ENCODE measurements around the gene OTUB2.

The OTUB2 gene

DNA sequence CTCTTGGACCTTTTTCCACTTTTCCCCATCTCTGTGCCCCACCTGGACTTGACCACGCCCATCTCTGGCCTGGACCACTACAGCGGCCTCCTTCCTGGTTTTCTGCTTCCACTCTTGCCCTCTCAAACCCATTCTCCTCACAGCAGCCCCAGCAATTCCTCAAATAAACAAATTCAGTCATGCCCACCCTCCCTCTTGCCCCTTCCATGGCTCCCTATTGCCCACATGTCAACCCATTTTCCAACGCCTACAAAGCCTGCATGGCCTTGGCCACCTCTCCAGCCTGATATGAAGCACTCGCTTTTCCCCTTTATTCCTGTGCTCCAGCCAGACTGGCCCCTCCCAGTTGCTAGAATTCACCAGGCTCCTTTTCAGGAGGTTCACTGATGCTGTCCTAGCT, 5.9 kb upstream of the OTUB2 start:
- in situ Hi-C loops (cut with MboI; ENCODE audit: low sequenced_read_pairs) = no loop called here

DNA sequence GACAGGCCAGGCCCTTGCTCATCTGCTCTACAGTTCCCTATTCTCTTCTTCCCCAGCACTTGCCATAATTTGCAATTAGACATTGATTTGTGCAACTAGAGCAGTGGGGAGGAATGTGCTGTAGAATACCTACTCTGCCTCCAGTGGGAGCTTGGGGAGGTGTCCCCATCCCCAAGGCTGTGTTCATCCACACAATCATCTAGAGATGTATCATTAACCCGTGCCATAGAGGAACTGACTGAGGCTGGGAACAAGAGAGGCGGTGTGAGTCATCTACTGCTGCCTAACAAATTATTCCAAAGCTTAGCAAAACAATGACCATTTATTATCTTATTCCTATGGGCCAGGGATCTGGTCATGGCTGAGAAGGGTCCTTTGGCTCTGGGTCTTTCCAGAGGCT, 5.1 kb upstream of the OTUB2 start:
- in situ Hi-C loops (cut with MboI; ENCODE audit: low sequenced_read_pairs) = no loop called here

DNA sequence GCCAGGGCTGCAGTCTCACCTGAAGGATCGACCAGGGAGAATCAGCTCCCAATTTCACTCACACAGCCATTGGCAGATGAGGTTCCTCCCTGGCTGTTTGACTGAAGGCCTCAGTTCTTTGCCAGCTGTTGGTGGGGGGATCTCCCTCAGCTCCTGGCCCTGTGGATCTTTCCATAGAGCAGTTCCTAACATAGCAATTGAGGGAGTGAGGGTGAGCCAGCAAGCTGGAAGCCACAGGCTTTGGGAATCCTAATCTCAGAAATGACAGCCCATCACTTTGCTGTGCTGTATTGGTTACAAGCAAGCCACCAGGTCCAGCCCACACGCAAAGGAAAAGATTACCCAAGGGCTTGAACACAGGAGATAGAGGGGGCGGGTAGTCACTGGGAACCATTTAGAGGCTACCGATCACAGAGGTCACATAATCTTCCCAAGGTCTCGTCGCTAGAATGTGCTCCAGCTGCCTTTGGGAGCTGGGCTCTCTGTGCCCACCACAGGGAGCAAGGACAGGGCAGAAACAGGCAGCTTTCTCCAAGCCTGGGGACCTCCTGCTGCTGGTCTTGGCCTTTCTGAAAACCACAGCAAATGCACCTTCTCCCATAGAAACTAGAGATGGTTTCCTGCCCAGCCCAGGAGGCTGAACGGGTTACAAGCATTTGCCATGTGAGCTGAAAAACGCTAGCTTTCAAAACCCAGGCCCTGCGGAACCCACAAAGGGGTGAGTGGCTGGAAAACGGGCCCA, 4.6 kb upstream of the OTUB2 start:
- in situ Hi-C loops (cut with MboI; ENCODE audit: low sequenced_read_pairs) = no loop called here

DNA sequence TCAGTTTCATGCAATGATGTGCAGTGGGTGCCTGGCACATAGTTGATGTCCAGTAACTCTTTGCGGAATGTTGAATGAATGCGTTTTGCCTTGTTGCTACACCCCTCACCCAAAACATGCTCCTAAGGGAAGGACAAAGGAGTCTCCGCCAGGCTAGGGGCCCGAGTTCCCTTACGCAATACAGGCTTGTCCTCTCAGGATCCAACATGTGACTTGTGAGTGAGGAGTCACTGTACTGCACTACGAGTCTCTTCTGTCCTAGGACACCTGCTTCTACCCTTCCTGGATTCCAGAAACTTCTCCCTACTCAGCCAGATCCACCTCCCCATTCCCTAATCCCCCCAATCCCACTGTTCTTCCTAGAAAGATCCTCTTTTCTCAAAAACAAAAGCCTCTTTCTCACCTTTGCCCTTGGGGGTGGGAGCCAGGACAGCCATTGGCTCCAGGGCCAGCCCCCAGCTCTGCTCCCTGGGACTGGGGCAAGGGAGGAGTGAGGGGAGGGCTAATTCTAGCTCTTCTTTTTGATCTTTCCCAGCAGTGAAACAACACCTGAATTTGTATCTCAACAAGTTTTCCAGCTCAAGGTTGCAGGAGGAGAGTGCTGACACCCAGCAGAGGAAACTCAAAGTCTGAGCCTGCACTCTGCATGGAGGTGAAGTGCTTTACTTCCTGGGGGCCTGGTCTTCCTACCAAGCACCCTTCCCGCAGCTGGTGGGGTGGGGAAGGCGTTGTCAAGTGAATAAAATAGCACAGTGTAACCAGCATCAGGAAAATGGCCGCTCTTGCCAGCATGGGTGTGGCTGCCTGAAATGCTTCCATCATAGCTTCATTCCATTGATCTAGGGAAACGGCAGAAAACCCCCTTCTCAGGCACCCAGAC, 3.4 kb upstream of the OTUB2 start:
- in situ Hi-C loops (cut with MboI; ENCODE audit: low sequenced_read_pairs) = no loop called here

DNA sequence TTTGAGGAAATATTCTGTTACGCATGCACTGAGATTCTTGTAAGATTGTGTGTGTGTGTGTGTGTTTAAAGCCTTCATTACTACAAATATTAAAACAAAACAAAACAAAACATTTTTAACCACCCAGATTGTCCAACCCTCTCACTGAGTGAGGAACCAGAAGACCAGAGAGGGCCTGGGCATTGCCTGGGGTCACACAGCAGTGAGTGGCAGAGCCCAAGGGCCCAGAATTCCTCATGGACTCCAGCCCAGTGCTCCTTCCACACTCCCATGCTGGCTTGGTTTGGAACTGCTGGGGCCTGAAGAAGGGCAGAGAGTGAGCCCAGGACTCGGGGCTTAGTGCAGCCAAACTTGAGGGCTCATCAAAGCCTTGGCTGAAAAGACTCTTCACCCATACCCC, 1.6 kb upstream of the OTUB2 start:
- in situ Hi-C loops (cut with MboI; ENCODE audit: low sequenced_read_pairs) = no loop called here

DNA sequence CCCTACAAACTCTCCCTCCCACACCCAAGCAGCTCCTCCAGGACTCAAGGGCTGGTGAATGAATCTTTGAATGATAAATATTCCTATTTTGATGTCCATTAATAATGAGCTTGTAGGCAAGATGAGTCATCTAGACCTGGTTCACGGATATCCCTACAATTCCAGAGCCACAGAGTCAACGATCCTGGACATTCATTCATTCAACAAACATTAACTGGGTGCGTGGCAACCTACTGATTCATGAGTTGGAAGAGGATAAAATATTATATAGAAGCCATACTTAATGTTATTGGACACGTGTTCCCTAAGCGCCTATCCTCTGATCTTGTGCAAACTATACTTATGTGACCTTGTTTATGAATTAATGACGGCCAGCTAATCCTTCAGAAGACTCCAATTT, 420 bp upstream of the OTUB2 start:
- in situ Hi-C loops (cut with MboI; ENCODE audit: low sequenced_read_pairs) = no loop called here

DNA sequence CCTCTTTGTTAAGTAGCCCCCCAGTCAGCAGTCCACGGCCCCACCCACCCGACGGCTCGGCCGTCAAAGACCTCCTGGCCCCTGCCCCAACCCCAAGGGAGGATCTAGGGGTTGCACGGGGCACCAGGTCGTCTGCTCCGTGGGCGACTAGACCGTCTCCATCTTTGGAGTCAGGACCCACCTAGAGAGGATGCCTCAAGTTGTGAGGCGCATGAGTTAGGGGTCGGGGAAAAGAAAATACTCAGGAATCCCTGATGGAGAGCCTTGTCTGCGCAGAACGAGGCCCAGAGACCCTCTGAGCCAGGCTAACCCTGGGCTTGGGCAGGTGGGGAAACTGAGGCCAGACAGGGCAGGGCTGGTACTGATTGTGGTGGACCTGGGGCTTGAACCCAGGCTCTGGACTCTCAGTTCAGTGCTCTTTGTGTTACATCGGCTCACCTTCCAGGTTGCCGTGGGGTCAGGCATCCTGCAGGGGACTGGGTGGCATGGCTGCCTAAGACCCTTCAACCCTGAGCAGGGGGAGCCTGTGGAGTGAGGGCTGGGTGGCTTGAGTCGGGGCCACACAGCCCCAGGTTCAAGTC, 839 bp downstream of the OTUB2 start:
- in situ Hi-C loops (cut with MboI; ENCODE audit: low sequenced_read_pairs) = no loop called here

DNA sequence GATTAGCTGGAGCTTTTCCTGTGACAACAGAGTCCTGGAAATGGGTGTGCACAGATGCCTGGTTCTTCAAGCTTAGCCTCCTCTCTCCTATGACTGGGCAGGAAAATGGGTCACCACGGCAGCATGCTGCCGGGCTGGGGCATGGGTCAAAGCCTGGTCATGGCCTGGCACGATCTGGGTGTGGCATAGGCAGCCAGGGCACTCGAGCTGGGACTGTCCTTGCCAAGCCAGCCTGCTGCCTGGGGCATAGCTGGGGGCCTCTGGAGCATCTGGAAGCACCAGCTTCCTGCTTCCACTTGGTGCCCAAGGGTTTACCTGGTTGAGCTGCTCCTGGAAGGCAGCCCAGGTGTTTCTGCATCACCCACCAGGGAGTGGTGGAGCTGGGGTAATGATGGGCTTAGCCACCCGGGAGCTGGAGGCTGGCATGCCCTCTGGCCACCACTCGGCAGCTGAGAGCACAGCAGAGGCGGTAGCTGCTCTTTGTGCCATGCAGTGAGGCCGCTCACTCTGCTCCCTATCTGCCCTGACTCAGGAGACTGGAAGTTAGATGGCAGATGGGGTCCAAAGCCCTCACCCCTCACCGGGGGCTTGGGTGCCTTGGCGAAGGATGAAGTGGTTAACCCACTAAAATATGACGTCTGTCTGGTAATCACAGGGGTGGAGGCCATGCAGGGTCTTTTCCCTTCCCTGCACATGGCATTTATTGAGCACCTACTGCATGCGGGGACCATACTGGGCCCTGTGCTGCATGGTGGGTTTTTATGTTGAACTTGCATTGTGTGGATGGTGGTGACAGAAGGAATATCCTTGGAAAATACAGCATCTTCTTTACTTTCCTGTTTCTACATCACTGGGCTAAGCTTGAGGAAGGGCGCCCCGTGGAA, 1.7 kb downstream of the OTUB2 start:
- in situ Hi-C loops (cut with MboI; ENCODE audit: low sequenced_read_pairs) = no loop called here

DNA sequence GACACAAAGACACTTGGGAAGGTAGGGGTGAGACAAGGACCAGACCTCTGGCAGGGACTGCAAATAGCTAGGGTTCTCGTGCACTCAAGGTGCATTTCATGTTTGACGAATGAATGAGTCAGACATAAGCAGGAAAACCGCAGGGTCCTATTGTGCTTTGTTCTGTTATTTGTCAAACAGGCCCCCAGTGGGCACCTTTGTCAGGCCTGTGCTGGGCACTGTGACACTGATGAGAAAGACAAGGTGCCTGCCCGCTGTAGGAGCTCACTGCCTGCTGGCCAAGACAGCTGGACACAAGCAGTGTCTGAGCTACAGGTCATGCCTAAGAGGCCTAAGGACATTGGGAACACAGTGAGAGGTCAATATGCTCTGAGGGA, 2.3 kb downstream of the OTUB2 start:
- in situ Hi-C loops (cut with MboI; ENCODE audit: low sequenced_read_pairs) = no loop called here

DNA sequence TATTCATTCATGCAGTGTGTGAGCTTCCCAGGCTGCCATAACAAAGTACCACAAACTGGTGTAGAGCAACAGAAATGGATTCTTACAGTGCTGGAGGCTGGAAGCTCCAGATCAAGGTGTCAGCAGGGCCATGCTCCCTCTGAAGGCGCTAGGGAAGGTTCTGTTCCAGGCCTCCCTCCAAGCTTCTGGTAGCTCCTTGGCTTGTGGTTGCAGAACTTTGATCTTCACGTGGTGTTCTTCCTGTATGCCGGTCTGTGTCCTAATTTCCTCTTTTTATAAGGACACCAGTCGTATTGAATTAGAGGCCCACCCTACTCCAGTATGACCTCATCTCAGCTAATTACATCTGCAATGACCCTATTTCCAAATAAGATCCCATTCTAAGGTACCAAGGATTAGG, 3.1 kb downstream of the OTUB2 start:
- in situ Hi-C loops (cut with MboI; ENCODE audit: low sequenced_read_pairs) = no loop called here

DNA sequence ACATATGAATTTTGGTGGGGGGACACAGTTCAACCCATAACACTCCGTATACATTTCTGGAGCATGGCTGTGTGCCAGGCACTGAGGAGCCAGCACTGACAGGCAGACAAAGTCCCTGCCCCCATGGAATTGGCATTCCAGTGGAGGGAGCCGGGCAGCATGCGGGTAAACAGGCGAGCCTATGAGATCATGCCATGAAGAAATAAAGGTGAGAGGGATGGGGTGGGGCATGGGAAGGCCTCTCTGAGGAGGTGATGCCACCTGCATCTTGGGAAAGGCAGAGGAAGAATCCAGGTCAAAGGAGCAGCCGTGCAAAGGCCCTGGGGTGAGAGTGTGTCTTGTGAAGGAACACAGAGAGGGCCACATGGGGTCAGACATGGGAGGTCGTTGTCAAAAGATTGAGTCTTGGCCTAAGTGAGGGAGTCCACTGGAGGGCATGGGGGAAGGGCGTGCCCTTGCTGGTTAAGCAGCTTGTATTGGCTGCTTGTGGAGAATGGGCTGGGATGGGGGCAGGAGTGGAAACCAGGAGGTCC, 3.6 kb downstream of the OTUB2 start:
- in situ Hi-C loops (cut with MboI; ENCODE audit: low sequenced_read_pairs) = no loop called here

DNA sequence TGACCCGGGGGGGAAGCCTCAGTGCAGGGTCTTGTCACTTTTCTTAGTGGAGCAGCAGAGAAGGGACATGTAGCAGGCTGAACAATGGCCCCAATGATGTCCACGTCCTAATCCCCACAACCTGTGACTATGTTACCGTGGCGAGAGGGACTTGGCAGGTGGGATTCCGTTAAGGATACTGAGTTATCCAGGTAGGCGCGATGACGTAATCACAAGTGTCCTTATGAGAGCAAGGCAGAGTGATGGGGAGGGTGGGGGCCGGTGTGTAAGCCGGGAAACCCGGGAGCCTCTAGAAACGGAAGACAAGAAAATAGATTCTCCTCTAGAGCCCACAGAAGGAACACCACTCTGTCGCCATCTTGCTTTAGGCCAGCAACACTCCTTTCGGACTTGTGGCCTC, 4.4 kb downstream of the OTUB2 start:
- in situ Hi-C loops (cut with MboI; ENCODE audit: low sequenced_read_pairs) = no loop called here

DNA sequence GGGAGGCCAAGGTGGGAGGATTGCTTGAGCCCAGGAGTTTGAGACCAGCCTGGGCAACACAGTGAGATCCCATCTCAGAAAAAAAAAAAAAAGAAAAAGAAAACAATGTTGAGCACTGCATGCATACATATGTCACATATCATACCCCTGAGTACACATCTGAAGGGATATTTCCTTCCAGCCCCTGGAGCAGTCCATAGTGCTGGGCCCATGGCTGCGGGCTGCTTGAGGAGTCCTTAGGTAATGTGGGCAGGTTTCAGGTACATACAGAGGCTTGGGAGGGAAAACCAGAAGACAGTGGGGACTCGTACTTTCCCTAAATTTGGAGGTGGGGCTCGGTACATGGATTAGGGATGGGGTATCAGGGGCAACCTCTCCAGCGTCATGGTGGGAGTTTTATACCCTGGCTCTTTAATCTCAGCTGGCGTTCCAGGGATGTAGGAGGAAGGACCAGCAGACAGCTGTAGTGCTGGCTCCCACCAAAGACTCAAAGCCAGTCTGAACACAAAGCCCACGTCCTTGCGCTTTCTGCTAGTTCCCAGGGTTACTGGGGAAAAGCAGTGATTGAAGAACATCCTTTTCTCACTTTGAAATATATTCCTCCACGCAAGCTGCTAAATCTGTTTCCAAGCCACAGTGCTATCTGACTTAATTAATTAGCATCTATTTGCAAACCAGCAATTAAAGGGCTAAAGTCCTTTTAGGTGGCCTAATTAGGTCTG, 5.2 kb downstream of the OTUB2 start:
- in situ Hi-C loops (cut with MboI; ENCODE audit: low sequenced_read_pairs) = no loop called here

DNA sequence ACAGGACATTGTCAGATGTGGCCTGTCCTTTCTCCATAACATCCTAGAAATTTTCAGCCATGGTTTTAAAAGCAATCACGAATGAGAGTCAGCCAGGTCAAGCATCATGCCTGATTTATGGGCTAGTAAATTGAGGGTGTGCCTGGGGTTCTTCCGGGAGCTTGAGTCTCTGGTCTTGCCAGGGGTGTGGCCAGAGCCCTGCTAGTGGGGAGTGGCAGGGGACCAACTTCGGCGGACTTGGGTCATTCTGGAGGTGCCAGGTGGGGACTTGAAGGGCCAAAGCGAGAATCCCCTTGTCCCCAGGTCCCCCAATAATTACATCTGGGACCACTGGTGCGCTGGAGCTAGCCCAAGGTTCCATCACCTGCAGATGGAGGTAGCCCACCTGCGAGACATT, 5.7 kb downstream of the OTUB2 start:
- in situ Hi-C loops (cut with MboI; ENCODE audit: low sequenced_read_pairs) = no loop called here

DNA sequence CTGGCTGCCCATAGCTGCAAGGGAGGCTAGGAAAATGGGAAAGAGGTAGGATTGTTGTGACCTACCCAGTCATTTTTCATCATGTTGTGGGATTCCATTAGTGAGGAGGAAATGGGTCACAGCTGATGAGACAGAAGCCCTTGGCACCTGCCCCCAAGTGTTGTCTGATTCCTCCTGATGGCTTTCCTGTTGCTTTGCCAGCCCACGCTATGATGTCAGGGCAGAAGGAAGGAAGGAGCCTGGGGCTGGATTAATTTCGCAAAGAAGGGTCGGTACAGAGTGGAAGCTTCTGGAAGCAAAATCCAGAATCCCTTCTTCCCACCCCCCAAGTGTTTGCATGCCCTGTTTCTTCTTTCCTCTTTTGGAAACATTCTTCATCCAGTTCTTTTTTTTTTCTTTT, 8.7 kb downstream of the OTUB2 start:
- in situ Hi-C loops (cut with MboI; ENCODE audit: low sequenced_read_pairs) = no loop called here

DNA sequence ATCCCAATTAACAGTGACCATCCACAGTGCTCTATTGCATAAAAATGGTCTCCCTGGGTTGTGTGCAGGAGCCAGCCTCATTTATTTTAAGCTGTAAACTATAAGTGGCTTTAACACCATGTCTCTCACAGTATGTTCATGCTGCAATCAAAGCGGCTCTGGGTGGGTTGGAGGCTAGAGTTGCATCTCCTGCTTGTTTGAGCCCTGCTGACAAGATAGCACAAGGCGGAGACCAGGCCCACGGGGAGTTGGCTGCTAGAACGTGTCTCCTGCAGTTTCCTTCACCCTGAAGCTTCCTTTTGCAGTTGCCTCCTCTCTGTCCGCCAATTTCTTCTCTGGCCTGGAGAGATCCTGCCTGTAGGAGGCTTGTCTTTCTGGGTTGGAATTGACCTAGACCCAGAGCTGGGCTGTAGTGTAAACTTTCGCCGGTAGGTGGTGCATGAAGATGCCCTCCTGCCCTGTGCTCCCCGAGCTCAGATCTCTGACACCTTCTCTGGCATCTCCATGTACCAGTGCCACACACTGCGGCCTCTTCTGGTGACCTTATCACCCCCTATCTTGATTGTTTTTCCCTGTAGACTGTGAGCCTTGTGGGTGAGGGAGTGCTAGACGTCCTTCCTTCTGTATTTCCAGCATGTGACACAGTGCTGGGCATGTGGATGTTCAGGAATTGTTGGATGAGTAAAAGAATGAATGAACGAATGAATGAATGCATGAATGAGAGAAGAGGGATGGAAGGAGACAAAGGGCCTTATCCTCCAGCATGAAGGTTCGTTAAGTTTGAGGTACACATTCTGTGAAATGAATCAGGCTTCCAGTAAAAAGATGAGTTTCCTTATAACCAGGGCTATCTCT, 10.4 kb downstream of the OTUB2 start:
- in situ Hi-C loops (cut with MboI; ENCODE audit: low sequenced_read_pairs) = no loop called here

DNA sequence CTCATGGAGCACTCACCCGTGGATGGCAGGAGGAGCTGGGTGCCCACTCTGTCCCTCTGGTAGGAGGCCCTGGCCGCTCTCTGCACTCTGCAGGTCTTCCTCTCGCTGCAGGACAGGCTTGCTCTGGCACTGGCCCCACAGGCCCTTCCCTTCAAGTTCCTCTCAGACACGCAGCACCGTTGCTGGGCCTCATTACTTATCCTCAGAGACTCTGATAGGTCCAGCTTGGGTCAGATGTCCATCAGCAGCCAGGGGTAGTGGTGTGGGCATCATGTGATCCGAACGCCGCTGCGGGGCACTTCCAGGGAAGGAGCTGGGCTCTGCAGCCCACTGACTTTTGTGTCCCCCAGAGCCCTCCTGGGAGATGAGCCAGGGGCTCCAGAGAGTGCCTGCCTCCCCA, 11.8 kb downstream of the OTUB2 start:
- in situ Hi-C loops (cut with MboI; ENCODE audit: low sequenced_read_pairs) = no loop called here

DNA sequence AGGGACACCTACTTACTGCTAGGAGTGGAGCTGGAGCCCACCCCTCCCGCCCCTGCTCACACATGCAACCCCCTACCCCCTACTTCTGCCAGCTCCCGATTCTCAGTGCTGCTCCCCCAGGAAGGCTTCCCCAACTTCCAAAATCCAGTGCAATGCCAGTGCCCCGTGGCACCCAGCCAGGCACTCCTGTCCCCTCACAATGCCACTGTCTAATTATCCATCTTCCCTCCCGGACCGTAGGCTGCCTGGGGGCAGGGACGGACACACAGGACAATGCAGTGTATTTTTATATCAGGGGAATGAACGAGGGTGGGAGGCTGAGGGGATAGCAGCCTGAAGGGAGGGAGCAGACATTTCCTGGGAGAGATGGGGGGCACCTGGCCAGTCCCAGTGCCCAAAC, 12.4 kb downstream of the OTUB2 start:
- in situ Hi-C loops (cut with MboI; ENCODE audit: low sequenced_read_pairs) = no loop called here

DNA sequence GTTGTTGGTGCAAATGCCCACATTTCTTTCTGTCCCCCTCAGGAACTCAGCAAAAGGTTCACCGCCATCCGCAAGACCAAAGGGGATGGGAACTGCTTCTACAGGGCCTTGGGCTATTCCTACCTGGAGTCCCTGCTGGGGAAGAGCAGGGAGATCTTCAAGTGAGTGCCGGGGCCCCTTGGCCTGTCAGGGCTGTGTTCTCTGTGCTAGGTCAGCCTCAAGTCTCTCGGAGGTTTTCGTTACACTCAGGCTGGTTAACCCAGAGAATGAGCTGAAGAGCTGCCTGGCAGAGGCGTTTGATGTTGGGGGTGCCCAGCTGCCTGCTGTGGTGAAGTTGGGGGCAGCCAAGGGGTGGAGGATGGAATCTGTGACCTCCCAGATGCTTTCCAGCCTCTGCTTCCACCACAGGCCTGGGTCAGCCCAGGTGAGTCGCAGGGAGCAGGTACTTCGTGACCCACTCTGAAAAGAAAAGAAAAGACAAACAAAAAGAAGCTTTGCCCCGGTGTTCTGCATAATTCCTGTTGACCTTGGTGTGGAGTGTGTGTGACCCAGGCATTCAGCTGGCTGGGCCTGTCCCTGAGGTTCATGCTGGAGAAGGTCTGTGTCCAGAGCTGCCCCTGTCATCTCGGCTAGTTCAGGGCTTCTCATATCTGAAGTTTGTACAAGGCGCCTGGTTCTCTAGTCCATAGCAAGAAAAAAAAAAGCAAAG, 12.9 kb downstream of the OTUB2 start:
- in situ Hi-C loops (cut with MboI; ENCODE audit: low sequenced_read_pairs) = no loop called here
